ENCODE data around the gene MYH3.

Gene MYH3

GRCh38 chr17:10624969-10625368 is 32.1 kb downstream of the MYH3 start:
- Histone ChIP-seq H3K27ac (ENCODE audit: low read depth, low read length) (no peak overlapping the region), H3K9ac (ENCODE audit: low read length) (no peak overlapping the region), H3K36me3 (ENCODE audit: control insufficient read depth, insufficient read depth, low read length) (no peaks in the 10 kb centered on the region), H3K79me1 (ENCODE audit: low read length) (no peaks in the 10 kb centered on the region), H3K4me2 (ENCODE audit: low read length) (no peak overlapping the region), H3K23ac (ENCODE audit: low read length) (no peak overlapping the region), H3K4me1 (ENCODE audit: control insufficient read depth, low read depth, low read length) (no peaks in the 10 kb centered on the region), H2BK120ac (ENCODE audit: low read depth, low read length) (no peak overlapping the region), H4K8ac (ENCODE audit: low read depth, low read length) (no peak overlapping the region), H3K27me3 (ENCODE audit: insufficient read depth, low read length, poor library complexity) (no peaks in the 10 kb centered on the region), H3K18ac (ENCODE audit: low read length) (no peak overlapping the region), H2AK5ac (ENCODE audit: low read length) (no peak overlapping the region), H3K56ac (ENCODE audit: low read length) (no peak overlapping the region), H2BK15ac (replicated peaks; ENCODE audit: low read depth) (no peak overlapping the region), H4K5ac (ENCODE audit: low read length) (no peak overlapping the region), H2BK5ac (ENCODE audit: low read length) (no peak overlapping the region), H3K79me2 (ENCODE audit: control insufficient read depth, insufficient read depth, low read length) (no peaks in the 10 kb centered on the region), H3K4ac (ENCODE audit: low read depth, low read length) (no peak overlapping the region), H3K4me3 (ENCODE audit: low read length) (no peak overlapping the region)
- DNase-seq: no peak
- WGBS (ENCODE audit: extremely low coverage, insufficient coverage, low lambda C conversion rate): no CpG with 5 or more reads among the region's 11 CpGs

DNA sequence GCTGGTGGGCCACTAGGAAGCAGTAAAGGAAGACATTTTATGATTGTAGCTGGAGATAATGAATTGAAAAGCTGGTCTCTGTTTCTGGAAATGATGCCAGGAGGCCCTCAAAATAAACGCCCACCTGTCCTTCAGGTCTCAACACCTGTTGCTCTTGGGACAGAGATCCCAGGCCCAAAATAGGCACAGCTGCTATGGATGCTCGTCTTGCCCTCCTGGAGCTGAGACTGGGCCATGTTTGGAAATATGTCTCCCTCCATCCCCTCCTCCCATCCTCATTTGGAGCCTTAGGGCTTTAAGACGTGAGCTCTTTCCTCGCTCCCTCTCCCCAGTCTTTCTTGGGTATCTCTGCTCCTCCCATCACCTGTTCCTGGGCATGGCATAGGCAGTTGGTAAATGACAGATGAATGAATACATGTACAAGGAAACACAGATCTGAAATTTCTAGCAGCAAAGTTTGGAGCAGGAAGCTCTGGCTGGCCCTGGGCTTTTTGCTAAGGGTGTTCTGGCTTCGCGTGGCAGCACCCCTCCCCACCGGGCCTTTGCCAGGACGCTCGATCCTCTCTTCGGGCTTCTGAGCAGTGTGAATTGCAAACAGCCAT is 33.3 kb downstream of the MYH3 start:
- Histone ChIP-seq H3K9ac (ENCODE audit: low read length) (no peak overlapping the region), H2BK5ac (ENCODE audit: low read length) (no peak overlapping the region), H3K18ac (ENCODE audit: low read length) (no peak overlapping the region), H3K27me3 (ENCODE audit: insufficient read depth, low read length, poor library complexity) (no peaks in the 10 kb centered on the region), H3K4ac (ENCODE audit: low read depth, low read length) (no peak overlapping the region), H3K4me2 (ENCODE audit: low read length) (no peak overlapping the region), H2AK5ac (ENCODE audit: low read length) (no peak overlapping the region), H3K4me3 (ENCODE audit: low read length) (no peak overlapping the region), H3K4me1 (ENCODE audit: control insufficient read depth, low read depth, low read length) (no peaks in the 10 kb centered on the region), H3K27ac (ENCODE audit: low read depth, low read length) (no peak overlapping the region), H3K23ac (ENCODE audit: low read length) (no peak overlapping the region), H2BK15ac (replicated peaks; ENCODE audit: low read depth) (no peak overlapping the region), H3K79me1 (ENCODE audit: low read length) (no peaks in the 10 kb centered on the region), H2BK120ac (ENCODE audit: low read depth, low read length) (no peak overlapping the region), H3K56ac (ENCODE audit: low read length) (no peak overlapping the region), H4K8ac (ENCODE audit: low read depth, low read length) (no peak overlapping the region), H3K36me3 (ENCODE audit: control insufficient read depth, insufficient read depth, low read length) (no peaks in the 10 kb centered on the region), H3K79me2 (ENCODE audit: control insufficient read depth, insufficient read depth, low read length) (no peaks in the 10 kb centered on the region), H4K5ac (ENCODE audit: low read length) (no peak overlapping the region)
- WGBS (ENCODE audit: extremely low coverage, insufficient coverage, low lambda C conversion rate): no CpG with 5 or more reads among the region's 10 CpGs
- DNase-seq: no peak

- Histone ChIP-seq H3K36me3 (ENCODE audit: control insufficient read depth, insufficient read depth, low read length) (no peaks in the 10 kb centered on the region), H3K4me2 (ENCODE audit: low read length) (no peak overlapping the region), H2AK5ac (ENCODE audit: low read length) (no peak overlapping the region), H3K79me2 (ENCODE audit: control insufficient read depth, insufficient read depth, low read length) (no peaks in the 10 kb centered on the region), H3K56ac (ENCODE audit: low read length) (no peak overlapping the region), H3K27me3 (ENCODE audit: insufficient read depth, low read length, poor library complexity) (no peaks in the 10 kb centered on the region), H4K8ac (ENCODE audit: low read depth, low read length) (no peak overlapping the region), H3K79me1 (ENCODE audit: low read length) (no peaks in the 10 kb centered on the region), H3K4me1 (ENCODE audit: control insufficient read depth, low read depth, low read length) (no peaks in the 10 kb centered on the region), H3K9ac (ENCODE audit: low read length) (no peak overlapping the region), H2BK15ac (replicated peaks; ENCODE audit: low read depth) (no peak overlapping the region), H3K4ac (ENCODE audit: low read depth, low read length) (no peak overlapping the region), H2BK120ac (ENCODE audit: low read depth, low read length) (no peak overlapping the region), H2BK5ac (ENCODE audit: low read length) (no peak overlapping the region), H3K18ac (ENCODE audit: low read length) (no peak overlapping the region), H4K5ac (ENCODE audit: low read length) (no peak overlapping the region), H3K23ac (ENCODE audit: low read length) (no peak overlapping the region), H3K27ac (ENCODE audit: low read depth, low read length) (no peak overlapping the region), H3K4me3 (ENCODE audit: low read length) (no peak overlapping the region)
- WGBS (ENCODE audit: extremely low coverage, insufficient coverage, low lambda C conversion rate): no CpG with 5 or more reads among the region's 14 CpGs
- DNase-seq: no peak
These were observed 34.3 kb downstream of the MYH3 start for GRCh38 chr17:10622617-10623485.

DNA sequence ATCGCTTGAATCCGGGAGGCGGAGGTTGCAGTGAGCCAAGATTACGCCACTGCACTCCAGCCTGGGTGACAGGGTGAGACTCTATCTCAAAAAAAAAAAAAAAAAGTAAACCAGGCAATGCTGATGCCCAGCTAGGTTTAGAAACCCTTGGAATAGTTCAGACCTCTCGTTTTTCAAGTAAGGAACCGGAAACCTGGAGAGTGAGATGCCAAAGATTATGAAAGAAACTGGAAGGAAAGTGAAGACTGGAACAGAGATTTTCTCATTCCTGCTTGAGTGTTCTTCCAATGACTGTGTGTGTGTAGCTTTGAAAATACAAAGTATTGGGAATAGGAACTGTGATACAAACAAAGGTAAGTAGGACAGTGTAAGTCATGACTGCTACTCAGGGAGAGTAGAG is 35.7 kb downstream of the MYH3 start:
- H4K8ac ChIP-seq (ENCODE audit: low read depth, low read length): no peak overlapping the region
- H3K23ac ChIP-seq (ENCODE audit: low read length): no peak overlapping the region
- H3K18ac ChIP-seq (ENCODE audit: low read length): no peak overlapping the region
- H2BK15ac ChIP-seq (replicated peaks; ENCODE audit: low read depth): no peak overlapping the region
- no peaks in the 10 kb centered on the region for H3K4me1 ChIP-seq (ENCODE audit: control insufficient read depth, low read depth, low read length)
- H2BK120ac ChIP-seq (ENCODE audit: low read depth, low read length): no peak overlapping the region
- H3K27ac ChIP-seq (ENCODE audit: low read depth, low read length): no peak overlapping the region
- no peak for DNase-seq
- H3K4me3 ChIP-seq (ENCODE audit: low read length): no peak overlapping the region
- H3K9ac ChIP-seq (ENCODE audit: low read length): no peak overlapping the region
- H3K27me3 ChIP-seq (ENCODE audit: insufficient read depth, low read length, poor library complexity): no peaks in the 10 kb centered on the region
- no peak overlapping the region for H2BK5ac ChIP-seq (ENCODE audit: low read length)
- H2AK5ac ChIP-seq (ENCODE audit: low read length): no peak overlapping the region
- no peak overlapping the region for H3K4ac ChIP-seq (ENCODE audit: low read depth, low read length)
- H3K36me3 ChIP-seq (ENCODE audit: control insufficient read depth, insufficient read depth, low read length): no peaks in the 10 kb centered on the region
- no peak overlapping the region for H3K56ac ChIP-seq (ENCODE audit: low read length)
- H3K4me2 ChIP-seq (ENCODE audit: low read length): no peak overlapping the region
- no peaks in the 10 kb centered on the region for H3K79me1 ChIP-seq (ENCODE audit: low read length)
- WGBS (ENCODE audit: extremely low coverage, insufficient coverage, low lambda C conversion rate): no CpG with 5 or more reads among the region's 6 CpGs
- no peak overlapping the region for H4K5ac ChIP-seq (ENCODE audit: low read length)
- H3K79me2 ChIP-seq (ENCODE audit: control insufficient read depth, insufficient read depth, low read length): no peaks in the 10 kb centered on the region

DNA sequence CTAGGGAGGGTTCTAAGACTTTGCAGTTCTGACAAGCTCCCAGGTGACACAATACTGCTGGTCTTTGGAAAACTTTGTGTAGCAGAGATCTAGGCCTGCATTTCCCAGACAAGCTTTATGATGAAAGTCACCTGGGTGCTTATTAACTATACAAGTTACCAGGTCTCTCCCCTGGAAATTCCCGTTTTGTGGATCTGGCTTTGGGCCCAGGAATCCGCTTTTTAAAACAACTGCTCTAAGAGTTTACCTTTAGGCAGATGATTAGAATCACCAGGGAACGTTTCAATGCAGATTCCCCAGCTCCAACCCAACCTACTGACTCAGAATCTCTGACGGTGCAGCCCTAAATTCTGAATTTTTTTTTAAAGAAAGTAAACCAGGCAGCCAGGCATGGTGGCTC is 36.3 kb downstream of the MYH3 start:
- Histone ChIP-seq H3K4me3 (ENCODE audit: low read length) (no peak overlapping the region), H3K79me2 (ENCODE audit: control insufficient read depth, insufficient read depth, low read length) (no peaks in the 10 kb centered on the region), H3K36me3 (ENCODE audit: control insufficient read depth, insufficient read depth, low read length) (no peaks in the 10 kb centered on the region), H4K5ac (ENCODE audit: low read length) (no peak overlapping the region), H3K56ac (ENCODE audit: low read length) (no peak overlapping the region), H2BK120ac (ENCODE audit: low read depth, low read length) (no peak overlapping the region), H2AK5ac (ENCODE audit: low read length) (no peak overlapping the region), H3K9ac (ENCODE audit: low read length) (no peak overlapping the region), H3K27ac (ENCODE audit: low read depth, low read length) (no peak overlapping the region), H3K79me1 (ENCODE audit: low read length) (no peaks in the 10 kb centered on the region), H4K8ac (ENCODE audit: low read depth, low read length) (no peak overlapping the region), H3K4ac (ENCODE audit: low read depth, low read length) (no peak overlapping the region), H3K4me2 (ENCODE audit: low read length) (no peak overlapping the region), H3K4me1 (ENCODE audit: control insufficient read depth, low read depth, low read length) (no peaks in the 10 kb centered on the region), H3K27me3 (ENCODE audit: insufficient read depth, low read length, poor library complexity) (no peaks in the 10 kb centered on the region), H3K18ac (ENCODE audit: low read length) (no peak overlapping the region), H3K23ac (ENCODE audit: low read length) (no peak overlapping the region), H2BK5ac (ENCODE audit: low read length) (no peak overlapping the region), H2BK15ac (replicated peaks; ENCODE audit: low read depth) (no peak overlapping the region)
- no CpG with 5 or more reads among the region's 4 CpGs for WGBS (ENCODE audit: extremely low coverage, insufficient coverage, low lambda C conversion rate)
- DNase-seq: no peak

Measured in mesendoderm (in vitro differentiated cells).